Upper lobe of right lung (tissue), 1 donor: ENCODE results near the gene ZNF669. TPM values are rescaled to one million over a fixed set of nuclear protein-coding genes. Genes with fewer than 3 reads are reported as not detected.
A peak's percentile ranks its signal among the peaks of the same experiment; 100 is the strongest.

Experiments
- ATAC-seq: fragments of 200-7000 bp; cut with Tn5 transposase; one replicate; pipeline ENCODE4 v1.9.1; 2020; ENCODE audit warnings: mild to moderate bottlenecking, moderate library complexity
- DNase-seq: peaks from one replicate; pipeline ENCODE4 v3.0.0-alpha.2; 2020
- H3K27ac ChIP-seq: fragments of 200-600 bp; one replicate; pipeline ENCODE4 v1.8.0; 2022
- H3K27me3 ChIP-seq: fragments of 200-600 bp; one replicate; pipeline ENCODE4 v1.8.0; 2022; ENCODE audit warnings: mild to moderate bottlenecking
- H3K36me3 ChIP-seq: fragments of 200-600 bp; one replicate; pipeline ENCODE4 v1.8.0; 2022
- H3K4me1 ChIP-seq: fragments of 200-600 bp; one replicate; pipeline ENCODE4 v1.8.0; 2022
- H3K4me3 ChIP-seq: fragments of 200-600 bp; one replicate; pipeline ENCODE4 v1.8.0; 2022; ENCODE audit warnings: mild to moderate bottlenecking
- H3K9me3 ChIP-seq: fragments of 200-600 bp; one replicate; pipeline ENCODE4 v1.8.0; 2022
- CTCF ChIP-seq: fragments of 200-600 bp; IDR thresholded peaks from one replicate; pipeline ENCODE4 v1.8.0; 2022; ENCODE audit warnings: antibody characterized with exemption
- intact Hi-C: fragments of 100-400 bp; cut with DNase I; formaldehyde crosslinking; loops from one replicate; pipeline ENCODE4 v1.11.0; 2022
- total RNA-seq: library from RNA; stranded (reverse); fragmentation: NEBNext Ultra II Directional; extraction: Animal tissue kit (Norgen Biotek cat#: 25700); gene quantifications from one replicate; pipeline ENCODE4 v1.2.1, GENCODE V29; 2021
- donor health status: DM: no; HTN: yes; CAD: no; lungs with severe emphysema.

ZNF669 gene
- total RNA-seq, 1 donor from 2014 or later = 8.9 TPM

- H3K9me3 ChIP-seq = peaks cover 45% of the 10 kb centered on the region
- DNase-seq = no peak
- intact Hi-C loops = no loop called here
- TF ChIP-seq CTCF = no peak
- H3K27me3 ChIP-seq = no peaks in the 10 kb centered on the region
- H3K36me3 ChIP-seq = peaks cover 16% of the 10 kb centered on the region
- H3K4me3 ChIP-seq = no peak overlapping the region
- H3K4me1 ChIP-seq = no peaks in the 10 kb centered on the region
- no peak overlapping the region for H3K27ac ChIP-seq
- no peak for ATAC-seq
Measured at GRCh38 chr1:247096544-247096943, 7.6 kb downstream of the ZNF669 start.

- no peak overlapping the region for H3K27ac ChIP-seq
- intact Hi-C loops = no loop called here
- DNase-seq = no peak
- peaks cover 12% of the 10 kb centered on the region for H3K36me3 ChIP-seq
- H3K4me1 ChIP-seq = no peaks in the 10 kb centered on the region
- H3K27me3 ChIP-seq = no peaks in the 10 kb centered on the region
- no peak for ATAC-seq
- H3K9me3 ChIP-seq = peaks cover 41% of the 10 kb centered on the region
- no peak for TF ChIP-seq CTCF
- no peak overlapping the region for H3K4me3 ChIP-seq
Measured at GRCh38 chr1:247096112-247096511, 8.0 kb downstream of the ZNF669 start.

- H3K4me1 ChIP-seq = no peaks in the 10 kb centered on the region
- peaks cover 3% of the 10 kb centered on the region for H3K9me3 ChIP-seq
- intact Hi-C loops = no loop called here
- H3K27me3 ChIP-seq = no peaks in the 10 kb centered on the region
- no peaks in the 10 kb centered on the region for H3K36me3 ChIP-seq
- H3K27ac ChIP-seq = no peak overlapping the region
- ATAC-seq (peak; percentile 32), DNase-seq (no peak)
- no peak for TF ChIP-seq CTCF
- H3K4me3 ChIP-seq = no peak overlapping the region
Measured at GRCh38 chr1:247090455-247090854, 13.7 kb downstream of the ZNF669 start.

GRCh38 chr1:247089616-247090375 is 14.4 kb downstream of the ZNF669 start:
- Histone ChIP-seq H3K36me3 (no peaks in the 10 kb centered on the region), H3K27me3 (no peaks in the 10 kb centered on the region), H3K4me1 (no peaks in the 10 kb centered on the region), H3K4me3 (no peak overlapping the region), H3K27ac (no peak overlapping the region), H3K9me3 (no peaks in the 10 kb centered on the region)
- ATAC-seq (no peak), DNase-seq (no peak)
- no peak for TF ChIP-seq CTCF
- intact Hi-C loops = no loop called here

GRCh38 chr1:247088967-247089366 is 15.2 kb downstream of the ZNF669 start:
- DNase-seq (no peak), ATAC-seq (no peak)
- no peak for TF ChIP-seq CTCF
- Histone ChIP-seq H3K27me3 (no peaks in the 10 kb centered on the region), H3K27ac (no peak overlapping the region), H3K9me3 (no peaks in the 10 kb centered on the region), H3K4me3 (no peak overlapping the region), H3K4me1 (no peaks in the 10 kb centered on the region), H3K36me3 (no peaks in the 10 kb centered on the region)
- intact Hi-C loops = no loop called here

GRCh38 chr1:247087256-247087655 is 16.9 kb downstream of the ZNF669 start:
- no peaks in the 10 kb centered on the region for H3K27me3 ChIP-seq
- no peak overlapping the region for H3K27ac ChIP-seq
- TF ChIP-seq CTCF = no peak
- no peaks in the 10 kb centered on the region for H3K36me3 ChIP-seq
- ATAC-seq (no peak), DNase-seq (no peak)
- H3K9me3 ChIP-seq = no peaks in the 10 kb centered on the region
- no peak overlapping the region for H3K4me3 ChIP-seq
- intact Hi-C loops = no loop called here
- no peaks in the 10 kb centered on the region for H3K4me1 ChIP-seq
